GM12892 (cell line): ENCODE measurements around the gene ETV1.

ENCODE experiments used
- POLR2A ChIP-seq: IDR thresholded peaks from 2 replicates; pipeline ENCODE4 v1.6.1; 2011; ENCODE audit warnings: low read depth, low read length, control low read depth
- POLR2AphosphoS5 ChIP-seq: IDR thresholded peaks from 2 replicates; pipeline ENCODE4 v1.6.1; 2011; ENCODE audit warnings: low read depth, low read length, control low read depth

DNA sequence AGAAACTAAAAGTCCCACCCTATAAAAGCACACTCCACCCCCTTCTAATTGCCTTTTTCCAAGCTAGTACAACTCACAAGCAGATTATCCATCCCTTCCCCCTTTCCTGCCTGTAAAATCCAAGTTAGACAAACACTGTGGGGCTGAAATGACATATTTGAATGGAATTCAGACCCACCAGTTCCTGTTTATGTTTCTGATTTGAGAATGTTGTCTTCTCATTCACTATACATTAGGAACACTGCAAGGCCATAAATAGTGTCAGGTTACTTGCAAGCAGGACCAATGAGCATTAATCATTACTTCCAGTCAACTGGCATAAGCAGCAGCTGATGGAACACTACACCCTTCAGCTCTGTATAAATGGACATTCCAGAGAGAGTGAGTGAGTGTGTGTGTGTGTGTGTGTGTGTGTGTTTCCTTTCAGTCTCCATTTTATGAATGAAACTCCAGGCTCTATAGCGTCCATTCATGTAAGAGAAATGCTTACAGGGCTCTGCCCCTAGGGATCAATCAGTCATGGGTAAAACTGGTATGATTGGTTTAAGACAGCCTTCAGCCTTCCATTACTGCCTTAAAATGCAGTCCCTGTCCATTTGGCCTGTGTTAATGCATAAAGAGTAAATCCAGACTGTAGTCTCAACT lies 69.3 kb downstream of the ETV1 start:
- TF ChIP-seq POLR2A, result no peak
- TF ChIP-seq POLR2AphosphoS5, result no peak
